H1 (cell line): ENCODE measurements around the gene BCL11A. TPM values are rescaled to one million over a fixed set of nuclear protein-coding genes. Genes with fewer than 3 reads are reported as not detected.

Source experiments
- CTCF ChIA-PET: fragments of 300-600 bp; sonication (Branson Sonifier 250); formaldehyde crosslinking; loops from one replicate; lab custom pipeline; 2021; ENCODE audit not compliant: partially characterized antibody; lab: Charles Lee
- POLR2A ChIA-PET: fragments of 300-600 bp; sonication (Branson Sonifier 250); formaldehyde crosslinking; loops from one replicate; lab custom pipeline; 2021; ENCODE audit warnings: inconsistent platforms; ENCODE audit not compliant: partially characterized antibody; lab: Charles Lee
- DNase-seq, 2 experiments: peaks; one replicate each; pipeline versions ENCODE4 v3.0.0 to v3.0.0-alpha.2; 2010 to 2022; ENCODE audit warnings: low spot score in 2 of 2, low read depth in 1 of 2, mixed read lengths in 1 of 2
- FAIRE-seq: peaks from 2 replicates; lab custom pipeline; 2011; peaks lifted over from hg19 to GRCh38; lab: Jason Lieb, UNC
- H2AFZ ChIP-seq: 2 replicates; pipeline ENCODE4 v1.8.1; 2012; ENCODE audit warnings: low read length, inconsistent platforms
- H2AK5ac ChIP-seq: 2 replicates; pipeline ENCODE4 v1.6.1; 2013; ENCODE audit warnings: low read depth, low read length
- H2BK120ac ChIP-seq: replicated peaks from 2 replicates; pipeline ENCODE3; 2013; ENCODE audit warnings: low read depth, low read length, inconsistent platforms
- H2BK12ac ChIP-seq: 2 replicates; pipeline ENCODE4 v1.6.1; 2013; ENCODE audit warnings: low read depth, low read length
- H2BK15ac ChIP-seq: 2 replicates; pipeline ENCODE4 v1.6.1; 2013; ENCODE audit warnings: low read length
- H2BK20ac ChIP-seq: 2 replicates; pipeline ENCODE4 v1.6.1; 2013; ENCODE audit warnings: low read length
- H2BK5ac ChIP-seq: 2 replicates; pipeline ENCODE4 v1.6.1; 2013; ENCODE audit warnings: low read depth, low read length
- H3K14ac ChIP-seq: 2 replicates; pipeline ENCODE4 v1.6.1; 2013; ENCODE audit warnings: inconsistent platforms; ENCODE audit not compliant: insufficient read length
- H3K18ac ChIP-seq: 2 replicates; pipeline ENCODE4 v1.6.1; 2013; ENCODE audit warnings: low read length; ENCODE audit errors: extremely low read depth
- H3K23ac ChIP-seq: 2 replicates; pipeline ENCODE4 v1.6.1; 2013; ENCODE audit warnings: inconsistent platforms; ENCODE audit not compliant: insufficient read length
- H3K23me2 ChIP-seq: 2 replicates; pipeline ENCODE4 v1.6.1; 2013; ENCODE audit warnings: low read depth, low read length
- H3K27ac ChIP-seq: 2 replicates; pipeline ENCODE4 v1.6.1; 2011; ENCODE audit warnings: low read depth, low read length, inconsistent platforms
- H3K27me3 ChIP-seq, 4 experiments: replicated peaks in 1 of 4; 1 replicate in 1 of 4; 2 replicates in 3 of 4; pipeline versions ENCODE4 v1.6.1 to v1.8.1; 2011 to 2013; ENCODE audit warnings: low read length in 3 of 4, mild to moderate bottlenecking in 3 of 4, inconsistent platforms in 2 of 4, mixed read lengths in 2 of 4, moderate library complexity in 1 of 4; ENCODE audit not compliant: control insufficient read depth in 3 of 4, insufficient read depth in 3 of 4; ENCODE audit errors: extremely low read depth in 1 of 4
- H3K36me3 ChIP-seq, 4 experiments: 2 replicates each; pipeline versions ENCODE4 v1.6.1 to v1.8.1; 2011 to 2013; ENCODE audit warnings: mild to moderate bottlenecking in 4 of 4, low read length in 3 of 4, moderate library complexity in 2 of 4, control low read depth in 1 of 4, inconsistent platforms in 1 of 4; ENCODE audit not compliant: insufficient read depth in 4 of 4, control insufficient read depth in 2 of 4
- H3K4ac ChIP-seq: replicated peaks from 2 replicates; pipeline ENCODE3; 2013; ENCODE audit warnings: low read length, low read depth, mixed read lengths, inconsistent platforms; ENCODE audit not compliant: insufficient read length
- H3K4me1 ChIP-seq, 4 experiments: replicated peaks in 1 of 4; 1 replicate in 1 of 4; 2 replicates in 3 of 4; pipeline versions ENCODE4 v1.6.1 to v1.8.1; 2011 to 2013; ENCODE audit warnings: low read length in 3 of 4, inconsistent platforms in 2 of 4, mixed read lengths in 1 of 4; ENCODE audit not compliant: insufficient read depth in 4 of 4, control insufficient read depth in 3 of 4
- H3K4me2 ChIP-seq, 2 experiments: 2 replicates each; pipeline versions ENCODE4 v1.6.1 to v1.8.1; 2011 to 2013; ENCODE audit warnings: low read depth in 2 of 2, low read length in 2 of 2, control low read depth in 1 of 2, inconsistent platforms in 1 of 2, mild to moderate bottlenecking in 1 of 2; ENCODE audit not compliant: insufficient read depth in 1 of 2
- H3K4me3 ChIP-seq, 4 experiments: fragments of 200-600, 300-600 bp in 1 of 4; sonication (generic), shearing (Covaris generic), sonication (Bioruptor Twin) in 1 of 4; 2 replicates each; pipeline versions ENCODE4 v1.5.1 to v1.8.1; 2011 to 2016; ENCODE audit warnings: low read length in 4 of 4, low read depth in 3 of 4, control low read depth in 2 of 4, inconsistent platforms in 2 of 4, mild to moderate bottlenecking in 2 of 4, mixed read lengths in 1 of 4, moderate library complexity in 1 of 4; ENCODE audit not compliant: insufficient read depth in 2 of 4; ENCODE audit errors: extremely low read depth in 1 of 4
- H3K56ac ChIP-seq: replicated peaks from 2 replicates; pipeline ENCODE3; 2013; ENCODE audit warnings: low read depth, mild to moderate bottlenecking, mixed read lengths, low read length, inconsistent platforms; ENCODE audit not compliant: insufficient read length
- H3K79me1 ChIP-seq: 2 replicates; pipeline ENCODE4 v1.6.1; 2013; ENCODE audit warnings: low read depth, low read length, control low read depth
- H3K79me2 ChIP-seq, 2 experiments: 2 replicates each; pipeline versions ENCODE4 v1.6.1 to v1.8.1; 2012 to 2013; ENCODE audit warnings: low read length in 2 of 2, mild to moderate bottlenecking in 2 of 2, inconsistent platforms in 1 of 2; ENCODE audit not compliant: insufficient read depth in 2 of 2, control insufficient read depth in 1 of 2
- H3K9ac ChIP-seq, 4 experiments: replicated peaks in 1 of 4; 1 replicate in 1 of 4; 2 replicates in 3 of 4; pipeline versions ENCODE4 v1.6.1 to v1.8.1; 2011 to 2013; ENCODE audit warnings: low read depth in 3 of 4, low read length in 3 of 4, control low read depth in 2 of 4, mild to moderate bottlenecking in 2 of 4, moderate library complexity in 2 of 4, inconsistent platforms in 1 of 4; ENCODE audit errors: extremely low read depth in 1 of 4
- H3K9me3 ChIP-seq, 2 experiments: 2 replicates each; pipeline versions ENCODE4 v1.6.1 to v1.8.1; 2012 to 2013; ENCODE audit warnings: mild to moderate bottlenecking in 2 of 2, moderate library complexity in 2 of 2, control low read depth in 1 of 2, inconsistent platforms in 1 of 2, low read depth in 1 of 2, low read length in 1 of 2, mixed read lengths in 1 of 2; ENCODE audit not compliant: insufficient read depth in 2 of 2
- H4K20me1 ChIP-seq, 2 experiments: replicated peaks in 1 of 2; 2 replicates each; pipeline versions ENCODE3 to v1.8.1; 2011 to 2013; ENCODE audit warnings: inconsistent platforms in 2 of 2, low read length in 2 of 2, mild to moderate bottlenecking in 1 of 2; ENCODE audit not compliant: insufficient read depth in 2 of 2, control insufficient read depth in 1 of 2
- H4K5ac ChIP-seq: 2 replicates; pipeline ENCODE4 v1.6.1; 2013; ENCODE audit warnings: low read length, low read depth, mixed read lengths, inconsistent platforms; ENCODE audit not compliant: insufficient read length
- H4K8ac ChIP-seq: 2 replicates; pipeline ENCODE4 v1.8.0; 2013; ENCODE audit warnings: mild to moderate bottlenecking, moderate library complexity, low read length, inconsistent platforms; ENCODE audit not compliant: insufficient read depth; ENCODE audit errors: extremely low read depth
- H4K91ac ChIP-seq: replicated peaks from 2 replicates; pipeline ENCODE3; 2013; ENCODE audit warnings: low read length, mixed read lengths, inconsistent platforms; ENCODE audit not compliant: insufficient read length
- MAFK ChIP-seq: IDR thresholded peaks from 2 replicates; pipeline ENCODE4 v1.6.1; 2012; ENCODE audit warnings: low read depth, mild to moderate bottlenecking, improper control_type of control experiment, low read length
- WGBS, 2 experiments: shearing (Covaris generic) in 1 of 2; methylation state at CpG; one replicate each; pipeline versions ENCODE4 v1.1.6 to v1.1.7; 2013 to 2015; ENCODE audit warnings: low lambda C conversion rate in 2 of 2, mixed read lengths in 2 of 2, inconsistent platforms in 1 of 2, low coverage in 1 of 2, missing lambda C conversion rate in 1 of 2; ENCODE audit not compliant: insufficient replicate concordance in 2 of 2, insufficient coverage in 1 of 2, insufficient read length in 1 of 2; ENCODE audit errors: extremely low coverage in 1 of 2, missing lambda C conversion rate in 1 of 2; 5-methylcytosine and 5-hydroxymethylcytosine counted together
- polyA plus RNA-seq, 7 experiments: library from polyadenylated mRNA; depleted of rRNA in 3 of 7; stranded (reverse) in 5 of 7; unstranded in 2 of 7; fragments of >200 nt in 5 of 7; fragments of 200-250 nt in 2 of 7; gene quantifications; 1 replicate in 5 of 7; 2 replicates in 1 of 7; 4 replicates in 1 of 7; pipeline versions ENCODE4 v1.2.1 to v1.2.3, GENCODE V29; 2011 to 2013; ENCODE audit warnings: missing spikeins in 2 of 7, mixed read lengths in 2 of 7
- total RNA-seq: library from RNA; stranded (reverse); fragmentation: NEBNext Ultra II Directional; extraction: Animal tissue kit (Norgen Biotek cat#: 25700); gene quantifications from 2 replicates; pipeline ENCODE4 v1.2.1, GENCODE V29; 2021

Gene BCL11A
- total and polyA plus RNA-seq, 2 of the 8 experiments (the other 6 are each of a cell fraction or from before 2014, with no cell fraction given) = 11.9 to 59.3 TPM

GRCh38 chr2:60468382-60469085, 84.9 kb downstream of the BCL11A start:
- DNase-seq = no peak
- Histone ChIP-seq H3K56ac (no peak overlapping the region), H4K5ac (no peak overlapping the region)

More at GRCh38 chr2:60468382-60469085, 84.9 kb downstream of the BCL11A start:
- no peak for FAIRE-seq
- H3K4me1 ChIP-seq = peaks cover 6 to 35% (median 33%) of the 10 kb centered on the region in 4 experiments
- H2BK20ac ChIP-seq = no peak overlapping the region
- H2BK5ac ChIP-seq = no peak overlapping the region
- no peak overlapping the region for H3K4me3 ChIP-seq
- WGBS, 2 experiments = 80% methylated on average over 7 of the region's 7 CpGs; no CpG with 5 or more reads in 1 of the 2 experiments
- peaks cover 7% of the 10 kb centered on the region for H3K23me2 ChIP-seq
- H3K23ac ChIP-seq = no peak overlapping the region
- H2BK12ac ChIP-seq = no peak overlapping the region
- no peak overlapping the region for H2AFZ ChIP-seq
- H3K9me3 ChIP-seq = no peaks in the 10 kb centered on the region; a peak in 1 of 4 replicates
- H3K18ac ChIP-seq = no peak overlapping the region
- peaks cover 8% of the 10 kb centered on the region for H3K79me1 ChIP-seq
- POLR2A ChIA-PET = no interaction called here
- no peak overlapping the region for H2BK15ac ChIP-seq
- H4K8ac ChIP-seq = no peak overlapping the region
- no peak for TF ChIP-seq MAFK
- no peak overlapping the region for H3K4me2 ChIP-seq
- no peak overlapping the region for H3K27ac ChIP-seq
- CTCF ChIA-PET = interaction anchor here (1.0 kb wide), 1 partner anchor 29 kb away, joined by 3 read pairs; no protein-coding TSS in a partner anchor
- no peak overlapping the region for H3K14ac ChIP-seq
- peaks cover 5 to 72% of the 10 kb centered on the region in 2 experiments for H3K79me2 ChIP-seq
- no peak overlapping the region for H2BK120ac ChIP-seq
- peaks cover 7 to 15% of the 10 kb centered on the region in 2 experiments for H4K20me1 ChIP-seq
- H3K36me3 ChIP-seq = peaks cover 0 to 19% (median 5%) of the 10 kb centered on the region in 4 experiments; a peak in 4 of 8 replicates
- no peaks in the 10 kb centered on the region for H3K27me3 ChIP-seq
- H3K4ac ChIP-seq = no peak overlapping the region
- H2AK5ac ChIP-seq = no peak overlapping the region
- no peak overlapping the region for H4K91ac ChIP-seq
- no peak overlapping the region for H3K9ac ChIP-seq
